ENCODE measurements around the gene LMTK3.
"Not testable (repeated sequence)": the region's sequence is repeated elsewhere in the genome, so short reads cannot be mapped to it uniquely, and the experiment has no call there.

Gene LMTK3

GRCh38 chr19:48487948-48488347 is 23.7 kb downstream of the LMTK3 start:
- no peak for DNase-seq (ENCODE audit: low read depth in 2 of 2)

- DNase-seq (ENCODE audit: low read depth in 2 of 2): no peak
Measured at GRCh38 chr19:48487544-48487943, 24.1 kb downstream of the LMTK3 start.

- not testable (repeated sequence) for DNase-seq (ENCODE audit: low read depth in 2 of 2)
Measured at GRCh38 chr19:48486706-48487105, 24.9 kb downstream of the LMTK3 start.

- no peak for DNase-seq (ENCODE audit: low read depth in 2 of 2)
Measured at GRCh38 chr19:48484931-48485612, 26.6 kb downstream of the LMTK3 start.

GRCh38 chr19:48484247-48484893 is 27.3 kb downstream of the LMTK3 start:
- no peak for DNase-seq (ENCODE audit: low read depth in 2 of 2)

GRCh38 chr19:48483301-48483700 is 28.3 kb downstream of the LMTK3 start:
- DNase-seq (ENCODE audit: low read depth in 2 of 2): no peak

GRCh38 chr19:48481846-48482639 is 29.6 kb downstream of the LMTK3 start:
- no peak for DNase-seq (ENCODE audit: low read depth in 2 of 2)

- DNase-seq (ENCODE audit: low read depth in 2 of 2): no peak
Measured at GRCh38 chr19:48480558-48481500, 30.8 kb downstream of the LMTK3 start.

- no peak for DNase-seq (ENCODE audit: low read depth in 2 of 2)
Measured at GRCh38 chr19:48480183-48480557, 31.5 kb downstream of the LMTK3 start.

GRCh38 chr19:48479686-48480085 is 31.9 kb downstream of the LMTK3 start:
- DNase-seq (ENCODE audit: low read depth in 2 of 2): no peak

GRCh38 chr19:48478339-48479256 is 33.0 kb downstream of the LMTK3 start:
- no peak for DNase-seq (ENCODE audit: low read depth in 2 of 2)

- no peak for DNase-seq (ENCODE audit: low read depth in 2 of 2)
Measured at GRCh38 chr19:48477698-48478338, 33.8 kb downstream of the LMTK3 start.

- DNase-seq (ENCODE audit: low read depth in 2 of 2): no peak
Measured at GRCh38 chr19:48477067-48477685, 34.5 kb downstream of the LMTK3 start.

- no peak for DNase-seq (ENCODE audit: low read depth in 2 of 2)
Measured at GRCh38 chr19:48476176-48476575, 35.5 kb downstream of the LMTK3 start.

GRCh38 chr19:48475369-48476068 is 36.1 kb downstream of the LMTK3 start:
- DNase-seq (ENCODE audit: low read depth in 2 of 2): no peak

- DNase-seq (ENCODE audit: low read depth in 2 of 2): no peak
Measured at GRCh38 chr19:48474084-48474592, 37.5 kb downstream of the LMTK3 start.

GRCh38 chr19:48473161-48473966 is 38.3 kb downstream of the LMTK3 start:
- no peak for DNase-seq (ENCODE audit: low read depth in 2 of 2)

- no peak for DNase-seq (ENCODE audit: low read depth in 2 of 2)
Measured at GRCh38 chr19:48471836-48472235, 39.8 kb downstream of the LMTK3 start.
